ENCODE results near the gene POU6F2.

DNA sequence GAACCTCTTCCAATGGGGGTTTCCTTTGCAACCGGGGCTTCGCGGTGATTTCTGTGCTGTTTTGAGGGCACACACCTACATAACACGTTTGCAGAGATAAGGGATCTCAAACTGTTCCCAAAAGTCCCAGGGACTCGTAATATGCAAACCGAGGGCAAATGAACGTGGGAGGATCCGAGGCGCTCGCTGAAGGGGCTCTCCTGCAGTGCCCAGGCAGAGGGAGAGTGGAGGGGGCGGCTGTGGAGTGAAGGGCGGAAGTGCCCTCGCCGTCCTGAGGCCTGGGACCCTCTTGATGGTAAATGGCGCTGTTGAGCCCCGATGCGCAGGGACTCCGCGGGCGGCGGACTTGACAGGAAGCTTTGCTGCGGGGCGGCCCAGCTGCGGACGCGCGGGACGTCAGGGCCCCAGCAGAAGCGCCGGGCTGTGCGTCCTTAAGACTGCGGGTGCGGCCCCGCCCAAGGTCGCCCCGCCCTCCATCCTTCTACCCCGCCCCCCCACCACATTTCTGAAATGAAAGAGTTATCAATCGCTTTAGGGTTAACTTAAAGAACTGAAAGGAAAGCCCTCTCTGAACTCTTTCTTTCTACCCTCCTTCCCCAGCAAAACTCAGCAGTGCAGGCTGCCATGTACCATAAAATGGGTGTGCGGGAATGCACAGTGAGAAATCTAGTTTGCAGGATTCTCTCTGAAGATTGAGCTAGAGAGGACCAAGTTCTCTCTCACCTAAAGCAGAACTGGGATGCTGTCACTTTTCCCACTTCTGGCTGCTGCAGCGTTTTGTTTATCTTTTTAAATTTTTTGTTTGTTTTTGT is 436.7 kb downstream of the POU6F2 start:
- TF ChIP-seq, protein P1, sequence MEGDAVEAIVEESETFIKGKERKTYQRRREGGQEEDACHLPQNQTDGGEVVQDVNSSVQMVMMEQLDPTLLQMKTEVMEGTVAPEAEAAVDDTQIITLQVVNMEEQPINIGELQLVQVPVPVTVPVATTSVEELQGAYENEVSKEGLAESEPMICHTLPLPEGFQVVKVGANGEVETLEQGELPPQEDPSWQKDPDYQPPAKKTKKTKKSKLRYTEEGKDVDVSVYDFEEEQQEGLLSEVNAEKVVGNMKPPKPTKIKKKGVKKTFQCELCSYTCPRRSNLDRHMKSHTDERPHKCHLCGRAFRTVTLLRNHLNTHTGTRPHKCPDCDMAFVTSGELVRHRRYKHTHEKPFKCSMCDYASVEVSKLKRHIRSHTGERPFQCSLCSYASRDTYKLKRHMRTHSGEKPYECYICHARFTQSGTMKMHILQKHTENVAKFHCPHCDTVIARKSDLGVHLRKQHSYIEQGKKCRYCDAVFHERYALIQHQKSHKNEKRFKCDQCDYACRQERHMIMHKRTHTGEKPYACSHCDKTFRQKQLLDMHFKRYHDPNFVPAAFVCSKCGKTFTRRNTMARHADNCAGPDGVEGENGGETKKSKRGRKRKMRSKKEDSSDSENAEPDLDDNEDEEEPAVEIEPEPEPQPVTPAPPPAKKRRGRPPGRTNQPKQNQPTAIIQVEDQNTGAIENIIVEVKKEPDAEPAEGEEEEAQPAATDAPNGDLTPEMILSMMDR (IDR thresholded peaks at IDR 0.05): no peak
- no peak for TF ChIP-seq POLR2A (IDR thresholded peaks at IDR 0.05)
- no peak for TF ChIP-seq POLR2AphosphoS5 (IDR thresholded peaks at IDR 0.05)

Data from transverse colon (tissue), 4 donors.